ENCODE results near the gene KRTCAP2. TPM values are rescaled to one million over a fixed set of nuclear protein-coding genes. Genes with fewer than 3 reads are reported as not detected.

KRTCAP2 gene
- total and polyA plus RNA-seq, 3 donors from 2014 or later, result 242 to 397 (median 255) TPM

- intact Hi-C loops (cut with DNase I; ENCODE audit: low total_unique reads), result no loop called here
- TF ChIP-seq POLR2A (IDR thresholded peaks at IDR 0.05) (no peak), CTCF (IDR thresholded peaks at IDR 0.05) (no peak)
- DNase-seq, result no peak
- 83 to 86% methylated on average over 11 of the region's 11 CpGs for WGBS, 2 donors
- Histone ChIP-seq H3K27me3 (no peaks in the 10 kb centered on the region), H3K4me3 (no peak overlapping the region), H3K36me3 (ENCODE audit: low read depth, missing control alignments) (no peaks in the 10 kb centered on the region), H3K4me1 (peaks cover 6% of the 10 kb centered on the region), H3K9me3 (no peaks in the 10 kb centered on the region), H3K27ac (no peak overlapping the region)
Observed at GRCh38 chr1:155177192-155177917, 4.3 kb upstream of the KRTCAP2 start.

- Histone ChIP-seq H3K9me3 (no peaks in the 10 kb centered on the region), H3K4me1 (peaks cover 9% of the 10 kb centered on the region), H3K27ac (no peak overlapping the region), H3K27me3 (no peaks in the 10 kb centered on the region), H3K36me3 (ENCODE audit: low read depth, missing control alignments) (no peaks in the 10 kb centered on the region), H3K4me3 (no peak overlapping the region)
- TF ChIP-seq POLR2A (IDR thresholded peaks at IDR 0.05), result no peak
- TF ChIP-seq CTCF (IDR thresholded peaks at IDR 0.05), result peak; percentile 82 to 95 (median 88)
- intact Hi-C loops (cut with DNase I; ENCODE audit: low total_unique reads), result no loop called here
- DNase-seq, result peak; percentile 88
- 63 to 73% methylated on average over 8 of the region's 8 CpGs for WGBS, 2 donors
Observed at GRCh38 chr1:155176544-155177071, 3.5 kb upstream of the KRTCAP2 start.

GRCh38 chr1:155175927-155176371 lies 2.8 kb upstream of the KRTCAP2 start:
- H3K9me3 ChIP-seq, result no peaks in the 10 kb centered on the region
- TF ChIP-seq CTCF (IDR thresholded peaks at IDR 0.05) (no peak), POLR2A (IDR thresholded peaks at IDR 0.05) (no peak)
- H3K36me3 ChIP-seq (ENCODE audit: low read depth, missing control alignments), result no peaks in the 10 kb centered on the region
- WGBS, 2 donors, result 88 to 92% methylated on average over 7 to 9 of the region's 9 CpGs
- H3K27me3 ChIP-seq, result no peaks in the 10 kb centered on the region
- intact Hi-C loops (cut with DNase I; ENCODE audit: low total_unique reads), result no loop called here
- DNase-seq, result no peak
- H3K4me3 ChIP-seq, result no peak overlapping the region
- no peak overlapping the region for H3K27ac ChIP-seq
- peaks cover 9% of the 10 kb centered on the region for H3K4me1 ChIP-seq

GRCh38 chr1:155175281-155175926 lies 2.3 kb upstream of the KRTCAP2 start:
- Histone ChIP-seq H3K9me3 (no peaks in the 10 kb centered on the region), H3K27me3 (no peaks in the 10 kb centered on the region), H3K4me1 (peaks cover 9% of the 10 kb centered on the region), H3K27ac (no peak overlapping the region), H3K36me3 (ENCODE audit: low read depth, missing control alignments) (no peaks in the 10 kb centered on the region), H3K4me3 (no peak overlapping the region)
- WGBS, 2 donors, result 78 to 81% methylated on average over 5 to 10 of the region's 12 CpGs
- intact Hi-C loops (cut with DNase I; ENCODE audit: low total_unique reads), result no loop called here
- TF ChIP-seq CTCF (IDR thresholded peaks at IDR 0.05) (no peak), POLR2A (IDR thresholded peaks at IDR 0.05) (no peak)
- no peak for DNase-seq
